ENCODE data around the gene CPSF2.
"Not testable (repeated sequence)": the region's sequence is repeated elsewhere in the genome, so short reads cannot be mapped to it uniquely, and the experiment has no call there.

The CPSF2 gene

GRCh38 chr14:92160619-92161018 lies 38.9 kb downstream of the CPSF2 start:
- no peak for DNase-seq (ENCODE audit: low read depth)

DNA sequence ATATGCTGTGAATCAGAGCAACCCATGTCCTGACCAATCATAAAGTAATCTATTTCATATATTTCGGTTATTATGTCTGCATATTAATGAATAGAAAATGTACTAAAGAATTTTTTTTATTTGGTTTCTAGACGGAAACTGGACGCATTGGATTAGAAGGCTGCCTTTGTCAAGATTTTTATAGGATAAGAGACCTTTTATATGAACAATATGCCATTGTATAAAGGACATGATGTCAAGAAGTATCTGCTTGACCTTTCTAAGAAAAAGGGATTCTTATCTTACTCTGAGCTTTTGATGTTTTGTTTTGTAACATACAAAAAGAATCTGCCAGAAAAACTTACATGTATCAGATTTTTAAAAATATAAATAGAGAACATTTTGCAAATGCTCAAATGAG lies 39.8 kb downstream of the CPSF2 start:
- no peak for DNase-seq (ENCODE audit: low read depth)

DNA sequence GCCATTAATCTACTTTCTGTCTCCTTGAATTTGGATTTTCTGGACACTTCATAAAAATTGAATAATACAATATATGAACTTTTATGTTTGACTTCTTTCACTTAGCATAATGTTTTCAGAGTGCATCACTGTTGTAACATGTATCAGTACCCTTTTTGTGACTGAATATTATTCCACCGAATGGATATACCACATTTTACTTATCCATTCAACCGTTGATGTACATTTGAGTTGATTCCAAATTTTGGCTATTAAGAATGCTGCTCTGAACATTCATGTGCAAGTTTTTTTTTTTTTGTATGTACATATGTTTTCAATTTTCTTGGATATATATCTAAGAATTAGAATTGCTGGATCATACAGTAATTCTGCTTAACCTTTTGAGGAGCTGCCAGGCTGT lies 43.2 kb downstream of the CPSF2 start:
- DNase-seq (ENCODE audit: low read depth): no peak

- no peak for DNase-seq (ENCODE audit: low read depth)
These were observed 51.9 kb downstream of the CPSF2 start for GRCh38 chr14:92173668-92174067.

GRCh38 chr14:92175811-92176210 lies 54.0 kb downstream of the CPSF2 start:
- no peak for DNase-seq (ENCODE audit: low read depth)

- no peak for DNase-seq (ENCODE audit: low read depth)
These were observed 54.7 kb downstream of the CPSF2 start for GRCh38 chr14:92176476-92176875.

- not testable (repeated sequence) for DNase-seq (ENCODE audit: low read depth)
These were observed 57.4 kb downstream of the CPSF2 start for GRCh38 chr14:92179178-92179577.

- no peak for DNase-seq (ENCODE audit: low read depth)
These were observed 63.8 kb downstream of the CPSF2 start for GRCh38 chr14:92185559-92185958.

- DNase-seq (ENCODE audit: low read depth): not testable (repeated sequence)
These were observed 65.8 kb downstream of the CPSF2 start for GRCh38 chr14:92187616-92188015.

GRCh38 chr14:92190768-92191167 lies 69.0 kb downstream of the CPSF2 start:
- DNase-seq (ENCODE audit: low read depth): no peak

- no peak for DNase-seq (ENCODE audit: low read depth)
These were observed 77.0 kb downstream of the CPSF2 start for GRCh38 chr14:92198804-92199203.

GRCh38 chr14:92199763-92200162 lies 78.0 kb downstream of the CPSF2 start:
- no peak for DNase-seq (ENCODE audit: low read depth)

DNA sequence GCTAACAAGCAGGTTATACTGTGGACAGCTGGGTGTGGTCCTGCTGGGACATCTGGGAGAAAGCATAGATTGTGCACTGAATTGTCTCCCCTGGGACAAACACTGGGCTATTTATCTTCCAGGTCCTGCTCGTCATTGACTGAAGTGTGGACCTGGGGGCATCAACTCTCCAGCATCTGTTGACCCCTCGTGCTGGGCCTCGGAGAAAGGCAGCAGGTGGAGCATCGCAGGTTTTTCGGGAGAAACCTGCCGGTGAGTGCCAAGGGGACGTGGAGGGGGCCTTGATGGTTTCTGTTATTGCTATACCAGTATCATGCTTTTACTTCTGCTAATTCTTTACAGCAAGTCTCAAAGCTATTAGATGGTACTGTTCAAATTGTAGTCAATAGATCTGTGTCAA lies 81.3 kb downstream of the CPSF2 start:
- no peak for DNase-seq (ENCODE audit: low read depth)

- DNase-seq (ENCODE audit: low read depth): no peak
These were observed 83.0 kb downstream of the CPSF2 start for GRCh38 chr14:92204792-92205191.

GRCh38 chr14:92207012-92207927 lies 85.5 kb downstream of the CPSF2 start:
- no peak for DNase-seq (ENCODE audit: low read depth)

DNA sequence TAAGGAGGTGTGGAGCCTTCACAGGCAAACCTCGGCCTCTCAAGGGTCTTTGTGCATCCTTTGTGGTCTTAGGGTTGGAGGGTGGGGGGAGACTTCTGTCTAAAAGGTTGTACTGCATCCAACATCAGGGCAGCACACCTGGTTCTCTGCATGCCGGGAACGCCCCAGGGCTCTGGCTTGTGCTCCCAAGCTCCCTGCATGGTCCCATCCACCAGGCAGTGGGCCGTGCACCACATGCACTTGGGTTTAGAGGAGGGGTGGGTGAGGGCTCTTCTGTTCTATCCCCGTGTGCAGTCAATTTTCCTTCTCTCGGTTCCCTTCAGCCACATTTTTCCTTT lies 86.1 kb downstream of the CPSF2 start:
- DNase-seq (ENCODE audit: low read depth): no peak

GRCh38 chr14:92209141-92209540 lies 87.4 kb downstream of the CPSF2 start:
- no peak for DNase-seq (ENCODE audit: low read depth)

- DNase-seq (ENCODE audit: low read depth): not testable (repeated sequence)
These were observed 91.4 kb downstream of the CPSF2 start for GRCh38 chr14:92213125-92213524.

- no peak for DNase-seq (ENCODE audit: low read depth)
These were observed 93.8 kb downstream of the CPSF2 start for GRCh38 chr14:92215579-92215978.

DNA sequence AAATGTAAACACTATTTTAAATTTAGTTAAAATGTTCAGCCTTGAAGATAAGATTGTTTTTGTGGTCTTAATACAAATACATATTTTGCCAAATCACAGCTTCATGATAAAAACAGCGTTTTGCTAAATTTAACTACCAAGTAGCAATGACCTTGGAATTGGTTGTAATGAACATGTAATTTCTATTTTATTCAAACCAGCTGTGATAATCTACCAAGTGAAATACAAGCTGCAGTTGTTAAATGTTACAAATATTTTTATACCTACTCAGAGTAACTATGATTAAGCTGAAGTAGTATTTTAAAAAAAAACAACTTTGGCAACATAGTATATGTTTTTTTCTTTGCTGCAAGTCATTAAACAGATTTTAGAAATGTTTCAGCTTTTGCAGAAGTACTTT lies 96.2 kb downstream of the CPSF2 start:
- no peak for DNase-seq (ENCODE audit: low read depth)
